ENCODE results near the gene LRRN3. TPM values are rescaled to one million over a fixed set of nuclear protein-coding genes. Genes with fewer than 3 reads are reported as not detected.

Gene LRRN3
- total and polyA plus RNA-seq, 2 donors (not counting 1 experiment from before 2014, with no cell fraction given): 1.8 to 3.9 TPM

GRCh38 chr7:111173528-111173927 is 82.6 kb downstream of the LRRN3 start:
- Histone ChIP-seq H3K27me3 (ENCODE audit: control insufficient read depth, insufficient read depth, low read length) (no peaks in the 10 kb centered on the region), H3K27ac (ENCODE audit: insufficient read depth, low read length) (no peak overlapping the region), H3K79me2 (ENCODE audit: control insufficient read depth, insufficient read depth, low read length) (no peaks in the 10 kb centered on the region), H3K9me3 (ENCODE audit: control insufficient read depth, insufficient read depth, low read depth, low read length) (no peaks in the 10 kb centered on the region), H3K4me2 (ENCODE audit: extremely low read depth, insufficient read depth, low read length) (no peak overlapping the region), H2AFZ (ENCODE audit: low read length) (no peak overlapping the region), H3K4me3 (replicated peaks in 1 of 4; ENCODE audit: control extremely low read depth in 1 of 4, insufficient read depth in 1 of 4, low read depth in 3 of 4, low read length in 4 of 4) (no peak overlapping the region), H3K4me1 (ENCODE audit: control insufficient read depth, extremely low read depth, insufficient read depth, low read length) (no peaks in the 10 kb centered on the region), H4K20me1 (ENCODE audit: control insufficient read depth, extremely low read depth, insufficient read depth, low read length) (no peaks in the 10 kb centered on the region), H3K36me3 (ENCODE audit: control insufficient read depth, insufficient read depth, low read length) (no peaks in the 10 kb centered on the region), H3K9ac (ENCODE audit: insufficient read depth, low read length) (no peak overlapping the region)
- TF ChIP-seq EZH2 (IDR thresholded peaks at IDR 0.05; ENCODE audit: low read length, missing control alignments) (no peak), CTCF (conservative IDR thresholded peaks at IDR 0.05 in 1 of 2, IDR thresholded peaks at IDR 0.05 in 1 of 2; ENCODE audit: low read depth in 1 of 2, low read length in 2 of 2) (no peak)
- DNase-seq (ENCODE audit: low read depth in 2 of 2): no peak

DNA sequence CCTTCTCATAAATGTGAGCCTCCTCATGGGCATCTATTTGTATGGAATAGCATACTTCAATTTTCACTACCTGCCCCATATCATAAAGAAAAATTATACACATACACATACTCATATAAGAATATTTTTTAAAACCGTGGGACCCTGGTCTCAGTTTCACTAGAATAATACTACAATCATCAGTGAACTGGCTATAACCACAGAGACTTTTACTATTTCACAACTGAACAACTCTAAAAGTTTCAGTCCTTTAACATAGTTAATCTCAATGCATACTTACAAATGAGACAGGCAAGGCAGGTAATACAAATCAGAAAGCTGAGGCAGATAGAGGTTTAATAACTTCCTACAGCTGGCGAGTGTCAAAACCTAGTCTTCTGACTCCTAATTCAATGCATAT is 83.1 kb downstream of the LRRN3 start:
- H2AFZ ChIP-seq (ENCODE audit: low read length): no peak overlapping the region
- no peak for DNase-seq (ENCODE audit: low read depth in 2 of 2)

GRCh38 chr7:111174510-111174909 is 83.6 kb downstream of the LRRN3 start:
- Histone ChIP-seq H4K20me1 (ENCODE audit: control insufficient read depth, extremely low read depth, insufficient read depth, low read length) (no peaks in the 10 kb centered on the region), H3K79me2 (ENCODE audit: control insufficient read depth, insufficient read depth, low read length) (no peaks in the 10 kb centered on the region), H3K4me2 (ENCODE audit: extremely low read depth, insufficient read depth, low read length) (no peak overlapping the region), H3K36me3 (ENCODE audit: control insufficient read depth, insufficient read depth, low read length) (no peaks in the 10 kb centered on the region), H3K9me3 (ENCODE audit: control insufficient read depth, insufficient read depth, low read depth, low read length) (no peaks in the 10 kb centered on the region), H3K4me1 (ENCODE audit: control insufficient read depth, extremely low read depth, insufficient read depth, low read length) (no peaks in the 10 kb centered on the region), H3K27ac (ENCODE audit: insufficient read depth, low read length) (no peak overlapping the region), H3K9ac (ENCODE audit: insufficient read depth, low read length) (no peak overlapping the region), H3K27me3 (ENCODE audit: control insufficient read depth, insufficient read depth, low read length) (no peaks in the 10 kb centered on the region), H2AFZ (ENCODE audit: low read length) (no peak overlapping the region), H3K4me3 (replicated peaks in 1 of 4; ENCODE audit: control extremely low read depth in 1 of 4, insufficient read depth in 1 of 4, low read depth in 3 of 4, low read length in 4 of 4) (no peak overlapping the region)
- no peak for DNase-seq (ENCODE audit: low read depth in 2 of 2)
- TF ChIP-seq CTCF (conservative IDR thresholded peaks at IDR 0.05 in 1 of 2, IDR thresholded peaks at IDR 0.05 in 1 of 2; ENCODE audit: low read depth in 1 of 2, low read length in 2 of 2) (no peak), EZH2 (IDR thresholded peaks at IDR 0.05; ENCODE audit: low read length, missing control alignments) (no peak)

More for the DNA sequence above, 83.1 kb downstream of the LRRN3 start:
- H3K79me2 ChIP-seq (ENCODE audit: control insufficient read depth, insufficient read depth, low read length): no peaks in the 10 kb centered on the region
- H3K4me3 ChIP-seq (replicated peaks in 1 of 4; ENCODE audit: control extremely low read depth in 1 of 4, insufficient read depth in 1 of 4, low read depth in 3 of 4, low read length in 4 of 4): no peak overlapping the region
- H3K36me3 ChIP-seq (ENCODE audit: control insufficient read depth, insufficient read depth, low read length): no peaks in the 10 kb centered on the region
- H3K27me3 ChIP-seq (ENCODE audit: control insufficient read depth, insufficient read depth, low read length): no peaks in the 10 kb centered on the region
- H4K20me1 ChIP-seq (ENCODE audit: control insufficient read depth, extremely low read depth, insufficient read depth, low read length): no peaks in the 10 kb centered on the region
- no peak overlapping the region for H3K4me2 ChIP-seq (ENCODE audit: extremely low read depth, insufficient read depth, low read length)
- H3K4me1 ChIP-seq (ENCODE audit: control insufficient read depth, extremely low read depth, insufficient read depth, low read length): no peaks in the 10 kb centered on the region
- H3K9ac ChIP-seq (ENCODE audit: insufficient read depth, low read length): no peak overlapping the region
- no peak for TF ChIP-seq CTCF (conservative IDR thresholded peaks at IDR 0.05 in 1 of 2, IDR thresholded peaks at IDR 0.05 in 1 of 2; ENCODE audit: low read depth in 1 of 2, low read length in 2 of 2)
- TF ChIP-seq EZH2 (IDR thresholded peaks at IDR 0.05; ENCODE audit: low read length, missing control alignments): no peak
- H3K9me3 ChIP-seq (ENCODE audit: control insufficient read depth, insufficient read depth, low read depth, low read length): no peaks in the 10 kb centered on the region
- H3K27ac ChIP-seq (ENCODE audit: insufficient read depth, low read length): no peak overlapping the region

All from fibroblast of lung (primary cell).